Stimulated activated CD4-positive, alpha-beta T cell treated with anti-CD3 and anti-CD28 coated beads, Interleukin-4, amount 100 ng/mL, for 1 hour (primary cell): ENCODE results near the gene HRK.
A peak's percentile ranks its signal among the peaks of the same experiment; 100 is the strongest.

Source experiments
- DNase-seq: peaks from one replicate; pipeline ENCODE4 v3.0.0-alpha.2; 2020

HRK gene

DNA sequence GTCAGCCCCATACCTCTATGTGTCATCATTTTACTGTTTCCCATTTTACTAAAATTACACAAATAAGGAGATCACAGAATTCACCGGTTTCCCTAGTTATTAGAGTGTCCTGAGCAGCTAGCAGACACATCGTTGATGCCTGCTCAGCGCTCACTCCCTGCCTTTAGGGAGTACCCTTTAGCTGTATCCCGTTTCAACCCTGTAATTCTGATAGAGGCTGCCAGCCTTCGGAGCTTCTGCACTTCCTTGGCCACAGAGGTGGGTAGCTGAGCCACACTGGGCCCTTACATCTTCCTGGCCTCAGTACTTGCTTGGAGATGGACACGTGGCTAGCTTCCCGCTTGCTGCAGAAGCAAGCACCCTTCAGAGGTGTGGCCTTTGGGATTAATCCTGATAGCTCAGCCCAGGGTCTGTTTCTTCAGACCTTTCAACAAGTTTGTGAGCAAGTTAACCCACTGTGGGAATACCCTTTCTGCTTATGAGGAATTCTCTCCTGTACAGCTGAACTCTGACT is 15.2 kb upstream of the HRK start:
- no peak for DNase-seq

DNA sequence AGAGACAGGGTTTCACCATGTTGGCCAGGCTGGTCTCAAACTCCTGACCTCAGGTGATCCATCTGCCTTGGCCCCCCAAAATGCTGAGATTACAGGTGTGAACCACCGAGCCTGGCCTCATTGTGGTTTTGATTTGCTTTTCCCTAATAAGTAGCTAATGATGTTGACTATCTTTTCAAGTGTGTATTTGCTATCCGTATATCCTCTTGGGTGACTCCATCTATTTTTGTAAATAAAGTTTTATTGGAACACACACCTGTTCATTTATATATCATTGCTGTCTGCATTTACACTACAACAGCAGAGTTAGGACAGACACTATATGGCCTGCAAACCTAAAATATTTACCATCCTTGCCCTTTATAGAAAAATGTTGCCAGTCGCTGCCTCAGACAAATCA is 13.7 kb upstream of the HRK start:
- no peak for DNase-seq

DNA sequence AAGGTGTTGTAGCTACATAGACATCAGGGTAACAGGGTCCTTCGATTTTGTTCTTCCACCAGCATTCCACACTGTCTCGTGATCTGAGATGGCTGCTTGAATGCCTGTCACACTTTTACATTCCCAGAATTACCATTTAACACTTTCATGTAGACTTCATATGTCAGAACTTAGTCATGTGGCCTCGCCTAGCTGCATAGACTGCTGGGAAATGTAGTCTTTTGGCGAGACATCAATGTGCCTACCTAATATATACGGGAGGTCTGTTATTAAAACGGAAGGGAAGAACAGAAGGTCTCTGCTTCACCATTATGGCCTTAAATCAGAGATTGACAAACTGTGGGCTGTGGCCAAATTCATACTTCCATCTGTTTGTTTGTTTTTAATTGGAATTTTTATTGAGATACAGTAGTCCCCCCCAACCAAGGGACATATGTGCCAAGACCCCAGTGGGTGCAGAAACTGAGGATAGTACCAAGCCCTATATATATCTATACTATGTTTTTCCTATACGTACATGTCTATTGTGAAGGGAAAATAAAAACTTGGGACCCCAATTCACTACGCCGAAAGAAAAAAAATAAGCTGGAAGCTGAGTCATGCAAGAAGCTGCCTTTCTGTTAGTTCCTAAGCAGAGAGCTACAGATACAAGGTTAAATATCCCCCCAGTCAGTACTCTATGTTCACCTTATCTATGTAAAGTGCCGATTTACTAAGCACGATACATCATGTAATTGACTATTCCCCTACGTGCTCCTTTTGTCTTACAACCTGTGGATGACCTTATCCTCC is 11.3 kb upstream of the HRK start:
- no peak for DNase-seq

DNA sequence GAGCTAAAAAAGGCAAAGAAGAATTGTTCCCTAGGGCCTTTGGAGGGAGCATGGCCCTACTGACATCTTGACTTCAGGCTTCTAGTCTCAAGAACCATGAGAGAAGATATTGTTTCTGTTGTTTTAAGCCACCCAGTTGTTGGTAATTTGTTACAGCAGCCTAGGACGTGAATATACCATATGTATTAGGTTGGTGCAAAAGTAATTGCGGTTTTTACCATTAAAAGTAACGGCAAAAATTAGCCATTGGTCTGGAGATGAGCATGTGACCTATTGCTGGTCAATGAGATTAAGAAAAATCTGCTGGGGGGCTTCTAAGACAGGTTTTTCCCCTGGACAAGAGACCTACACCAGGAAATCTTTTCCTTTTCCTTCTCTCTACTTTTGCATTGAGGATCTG is 9.8 kb upstream of the HRK start:
- no peak for DNase-seq

- DNase-seq = no peak
These were observed 9.1 kb upstream of the HRK start for GRCh38 chr12:116890330-116890729.

DNA sequence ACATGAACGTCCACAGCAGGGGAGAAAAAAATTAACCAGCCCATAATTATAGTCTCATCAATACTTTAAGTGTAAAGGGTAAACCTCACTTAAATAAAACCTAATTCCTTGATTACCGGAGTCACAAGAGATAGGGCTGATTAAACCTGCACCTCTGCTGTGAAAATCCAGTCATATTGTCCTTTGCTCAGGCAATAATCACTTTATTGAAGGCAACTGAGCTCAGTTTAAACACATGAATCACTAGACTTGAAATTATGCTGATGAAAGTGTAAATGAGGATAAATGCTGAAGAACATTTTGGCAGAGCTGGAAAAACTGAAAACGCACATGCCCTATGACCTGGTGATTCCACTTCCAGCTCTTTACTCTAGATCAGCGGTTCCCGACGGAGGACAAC is 6.7 kb upstream of the HRK start:
- DNase-seq = no peak

GRCh38 chr12:116887244-116887643 is 6.0 kb upstream of the HRK start:
- DNase-seq = no peak

DNA sequence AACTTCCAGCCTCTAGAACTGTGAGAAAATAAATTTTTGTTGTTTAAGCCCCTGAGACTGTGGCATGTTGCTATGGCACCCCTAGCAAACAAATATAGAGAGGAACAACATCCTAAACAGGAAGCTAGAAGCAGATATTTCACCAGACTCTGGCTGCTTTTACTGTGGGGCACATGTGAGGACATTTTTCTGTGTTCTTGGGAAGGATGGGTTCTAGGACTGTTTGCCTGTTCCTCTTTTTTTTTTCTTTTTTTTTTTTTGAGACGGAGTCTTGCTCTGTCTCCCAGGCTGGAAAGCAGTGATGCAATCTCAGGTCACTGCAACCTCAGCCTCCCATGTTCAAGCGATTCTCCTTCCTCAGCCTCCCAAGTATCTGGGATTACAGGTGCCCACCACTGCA is 4.2 kb upstream of the HRK start:
- no peak for DNase-seq

- DNase-seq = no peak
These were observed 3.6 kb upstream of the HRK start for GRCh38 chr12:116884871-116885270.

- DNase-seq = no peak
These were observed 1.5 kb upstream of the HRK start for GRCh38 chr12:116882742-116883141.

DNA sequence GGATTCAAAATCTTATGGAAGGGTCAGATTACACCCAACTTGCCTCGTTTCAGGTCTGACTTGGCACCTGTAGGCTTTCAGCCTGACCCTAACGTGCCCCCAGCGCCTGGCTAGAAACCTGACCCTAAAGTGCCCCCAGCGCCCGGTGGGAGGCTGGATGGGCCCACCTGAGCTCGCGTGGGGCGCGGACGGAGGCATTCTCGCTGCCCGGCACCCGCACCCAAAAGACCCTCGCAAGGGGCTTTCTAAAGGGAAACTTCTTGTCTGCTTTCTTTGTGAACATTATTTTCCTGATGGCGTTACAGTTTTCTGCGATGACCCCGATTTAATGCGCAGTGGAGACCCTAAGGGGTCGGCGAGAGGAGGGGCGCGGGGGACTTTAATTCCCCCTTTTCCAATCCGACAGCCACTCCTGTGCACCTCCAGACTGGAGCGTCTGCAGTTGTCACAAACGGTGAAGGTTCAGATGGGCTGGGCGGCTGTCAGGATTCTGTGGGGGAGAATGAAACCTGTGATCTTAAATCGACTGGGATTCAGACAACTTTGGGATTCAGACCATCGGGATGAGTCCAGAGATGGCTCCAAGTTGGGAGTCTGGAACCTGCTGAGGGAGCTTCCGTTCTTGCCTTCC is 751 bp upstream of the HRK start:
- no peak for DNase-seq

- DNase-seq = peak; percentile 39
These were observed 370 bp downstream of the HRK start for GRCh38 chr12:116880817-116881324.

- no peak for DNase-seq
These were observed 926 bp downstream of the HRK start for GRCh38 chr12:116880213-116880816.

DNA sequence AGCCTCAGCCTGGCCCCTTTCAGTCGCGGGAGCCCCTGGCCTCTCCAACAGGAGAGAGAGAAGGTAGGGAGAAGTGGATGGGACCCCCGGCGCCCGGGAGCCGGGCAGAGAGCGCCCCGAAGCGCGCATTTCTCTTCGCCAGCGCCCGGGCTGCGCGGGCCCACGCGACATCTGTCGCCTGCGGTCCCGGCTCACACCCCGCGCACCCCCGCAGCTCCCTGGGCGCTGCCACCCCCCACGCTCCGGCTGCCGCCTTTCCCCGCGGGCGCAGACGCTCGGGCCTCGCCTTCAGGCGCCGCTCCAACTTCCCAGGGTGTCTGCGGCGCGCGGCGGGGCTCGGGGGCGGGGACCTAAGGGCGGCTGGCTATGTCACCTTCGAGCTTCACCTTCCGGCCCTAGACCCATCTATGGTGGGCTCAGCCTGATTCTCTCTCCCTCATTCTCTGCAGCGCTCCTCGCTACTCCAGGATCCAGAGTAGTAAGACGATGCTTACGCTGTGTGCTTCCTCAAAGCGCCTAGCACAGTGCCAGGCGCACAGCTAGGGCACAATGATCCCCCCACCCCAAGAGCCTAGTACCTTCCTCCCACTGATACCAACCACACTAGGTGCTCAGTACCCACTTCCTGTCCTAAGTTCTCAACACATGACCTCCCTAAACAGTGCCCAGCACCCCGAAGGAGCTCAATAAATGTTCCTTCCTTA is 1.6 kb downstream of the HRK start:
- DNase-seq = peak; percentile 5

- no peak for DNase-seq
These were observed 2.4 kb downstream of the HRK start for GRCh38 chr12:116878567-116879508.

DNA sequence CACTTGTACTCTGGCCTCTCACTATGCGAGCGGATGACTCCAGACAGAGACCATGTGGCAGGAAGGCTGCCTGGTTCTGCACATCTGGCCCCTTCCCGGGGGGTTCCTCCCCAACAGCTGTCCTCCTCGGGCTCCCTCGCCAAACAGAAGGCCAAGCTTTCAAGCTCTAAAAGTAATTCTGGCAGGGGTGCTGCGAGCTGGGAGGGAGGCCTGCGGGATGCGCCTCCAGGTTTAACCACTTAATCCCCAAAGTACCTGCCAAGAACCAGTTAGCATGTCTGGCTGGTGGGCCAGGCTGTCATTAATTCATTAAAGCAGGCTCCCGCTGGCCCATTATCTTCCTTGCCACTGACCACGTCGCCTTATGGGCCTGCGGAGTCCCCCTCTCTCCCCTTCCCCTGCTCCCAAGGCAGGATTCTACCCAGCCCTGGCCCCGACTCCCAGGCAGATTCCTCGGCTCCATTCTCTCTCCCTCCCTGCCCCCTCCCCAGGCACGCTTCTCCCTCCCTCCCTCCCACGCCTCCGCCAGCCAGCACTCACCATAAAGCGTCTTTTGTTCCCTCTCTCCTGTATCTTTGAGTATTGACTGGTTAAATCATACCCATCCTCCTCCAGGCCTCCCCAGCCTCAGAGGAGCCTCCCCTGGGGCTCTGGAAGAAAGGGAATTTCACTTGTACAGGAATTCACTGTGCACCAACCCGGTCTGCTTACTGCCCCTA is 4.9 kb downstream of the HRK start:
- no peak for DNase-seq

DNA sequence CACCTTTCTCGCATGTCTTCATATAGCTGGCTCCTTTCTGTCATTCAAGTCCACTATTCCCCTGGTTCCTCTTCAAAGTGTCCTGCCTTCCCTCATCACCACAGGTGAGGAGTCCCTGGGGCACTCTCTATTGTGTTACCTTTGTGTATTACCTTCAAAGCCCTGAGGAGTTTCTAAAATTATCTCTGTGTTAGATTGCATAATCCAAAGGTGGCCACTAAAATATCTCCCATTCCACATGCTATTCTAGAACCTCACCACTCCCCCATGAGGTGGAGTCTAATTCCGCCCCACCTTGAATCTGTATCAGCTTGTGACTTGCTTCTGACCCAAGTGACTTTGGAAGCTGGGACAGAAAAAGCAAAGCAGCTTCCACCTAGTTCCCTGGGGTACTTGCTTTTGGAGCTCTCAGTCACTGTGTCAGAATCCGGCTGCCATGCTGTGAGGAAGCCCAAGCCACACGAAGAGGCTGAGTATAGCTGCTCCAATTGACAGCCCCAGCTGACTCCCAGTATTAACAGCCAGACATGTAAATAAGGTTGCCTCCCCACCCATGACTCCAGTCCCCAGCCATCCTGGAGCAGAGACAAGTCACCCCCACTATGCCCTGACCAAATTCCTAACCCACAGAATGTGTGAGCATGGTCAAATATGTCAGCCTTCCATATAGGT is 6.8 kb downstream of the HRK start:
- no peak for DNase-seq

- no peak for DNase-seq
These were observed 10.9 kb downstream of the HRK start for GRCh38 chr12:116870306-116870705.

GRCh38 chr12:116867523-116867922 is 13.7 kb downstream of the HRK start:
- DNase-seq = no peak

GRCh38 chr12:116864371-116865160 is 16.7 kb downstream of the HRK start:
- DNase-seq = no peak
